Gastrocnemius medialis (tissue), 4 donors: ENCODE measurements around the gene SPAG8. TPM values are rescaled to one million over a fixed set of nuclear protein-coding genes. Genes with fewer than 3 reads are reported as not detected.

Source experiments
- ATAC-seq, 2 donors: fragments of 150-250 bp; one replicate each; pipeline ENCODE4 v1.9.1; 2016
- DNase-seq, 2 donors: peaks; one replicate each; pipeline ENCODE4 v3.0.0-alpha.2; 2019
- H3K27ac ChIP-seq, 4 donors: fragments of 200-600 bp; sonication (generic); 1 replicate in 1 of 4; 2 replicates in 3 of 4; pipeline ENCODE4 v1.5.1; 2016 to 2018; ENCODE audit warnings: mild to moderate bottlenecking in 2 of 4, moderate library complexity in 1 of 4
- H3K27me3 ChIP-seq, 3 donors: fragments of 200-600 bp; sonication (generic) in 2 of 3; 1 replicate in 1 of 3; 2 replicates in 2 of 3; pipeline versions ENCODE4 v1.5.1 to v1.6.0; 2016 to 2019; ENCODE audit warnings: mild to moderate bottlenecking in 1 of 3, moderate library complexity in 1 of 3
- H3K36me3 ChIP-seq, 2 donors: fragments of 200-600 bp; sonication (generic) in 1 of 2; one replicate each; pipeline ENCODE4 v1.5.1; 2017 to 2018
- H3K4me1 ChIP-seq, 2 donors: fragments of 200-600 bp; sonication (generic) in 1 of 2; one replicate each; pipeline ENCODE4 v1.5.1; 2016 to 2017; ENCODE audit warnings: mild to moderate bottlenecking in 2 of 2
- H3K4me3 ChIP-seq, 4 donors: fragments of 200-600 bp; sonication (generic) in 3 of 4; 1 replicate in 1 of 4; 2 replicates in 3 of 4; pipeline ENCODE4 v1.5.1; 2016 to 2019; ENCODE audit warnings: mild to moderate bottlenecking in 2 of 4
- H3K9me3 ChIP-seq, 3 donors: fragments of 200-600 bp; sonication (generic) in 2 of 3; 1 replicate in 1 of 3; 2 replicates in 2 of 3; pipeline ENCODE4 v1.5.1; 2016 to 2019
- POLR2A ChIP-seq, 2 donors: fragments of 450-650 bp; IDR thresholded peaks; one replicate each; pipeline ENCODE4 v1.6.1; 2017; ENCODE audit warnings: antibody characterized with exemption in 2 of 2, mild to moderate bottlenecking in 2 of 2, moderate library complexity in 2 of 2
- in situ Hi-C, 4 donors: fragments of 200-750 bp; cut with MboI; loops; one replicate each; pipeline versions ENCODE4 v1.15.0 to v1.8.0; 2017; ENCODE audit warnings: low sequenced_read_pairs in 4 of 4
- intact Hi-C: fragments of 100-400 bp; cut with DNase I; formaldehyde crosslinking; loops from one replicate; pipeline ENCODE4 v1.15.1; 2023; ENCODE audit warnings: low total_unique reads
- total RNA-seq, 4 donors: library from RNA; depleted of rRNA; stranded (reverse); fragments of >200 nt; gene quantifications; one replicate each; pipeline versions ENCODE4 v1.1.0 to v1.2.3, GENCODE V29; 2016
- TF ChIP-seq, protein P1 (sequence below), 5 experiments: fragments of 450-650 bp in 3 of 5; fragments of 200-600 bp in 2 of 5; sonication (generic) in 2 of 5; IDR thresholded peaks in 4 of 5; conservative IDR thresholded peaks in 1 of 5; 1 replicate in 4 of 5; 2 replicates in 1 of 5; pipeline ENCODE4 v1.5.1; 2016 to 2019; ENCODE audit warnings: antibody characterized with exemption in 5 of 5, mild to moderate bottlenecking in 3 of 5, moderate library complexity in 3 of 5

SPAG8 gene
- total RNA-seq, 4 donors from 2014 or later: 0.53 to 0.61 TPM; not detected in 2

DNA sequence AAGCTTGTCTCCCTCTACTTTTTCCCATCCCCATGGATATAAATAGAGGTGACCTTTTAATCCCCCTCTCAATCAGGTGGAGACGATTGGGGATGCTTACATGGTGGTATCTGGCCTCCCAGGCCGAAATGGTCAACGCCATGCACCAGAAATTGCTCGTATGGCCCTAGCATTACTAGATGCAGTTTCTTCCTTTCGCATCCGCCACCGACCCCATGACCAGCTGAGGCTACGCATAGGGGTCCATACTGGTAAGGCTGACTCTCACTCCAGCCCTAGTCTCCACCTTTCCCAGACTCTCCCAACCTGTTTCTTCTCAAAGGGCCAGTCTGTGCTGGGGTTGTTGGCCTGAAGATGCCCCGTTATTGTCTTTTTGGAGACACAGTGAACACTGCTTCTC lies 3.6 kb downstream of the SPAG8 start:
- Histone ChIP-seq H3K9me3 (no peaks in the 10 kb centered on the region), H3K4me3 (no peak overlapping the region), H3K36me3 (peaks cover 0 to 46% of the 10 kb centered on the region in 2 donors), H3K27ac (no peak overlapping the region), H3K27me3 (no peaks in the 10 kb centered on the region), H3K4me1 (peaks cover 20 to 23% of the 10 kb centered on the region in 2 donors)
- no peak for DNase-seq
- in situ Hi-C loops (no loop called here), intact Hi-C loops (no loop called here)
- no peak for TF ChIP-seq POLR2A (IDR thresholded peaks at IDR 0.05)
- TF ChIP-seq, protein P1, sequence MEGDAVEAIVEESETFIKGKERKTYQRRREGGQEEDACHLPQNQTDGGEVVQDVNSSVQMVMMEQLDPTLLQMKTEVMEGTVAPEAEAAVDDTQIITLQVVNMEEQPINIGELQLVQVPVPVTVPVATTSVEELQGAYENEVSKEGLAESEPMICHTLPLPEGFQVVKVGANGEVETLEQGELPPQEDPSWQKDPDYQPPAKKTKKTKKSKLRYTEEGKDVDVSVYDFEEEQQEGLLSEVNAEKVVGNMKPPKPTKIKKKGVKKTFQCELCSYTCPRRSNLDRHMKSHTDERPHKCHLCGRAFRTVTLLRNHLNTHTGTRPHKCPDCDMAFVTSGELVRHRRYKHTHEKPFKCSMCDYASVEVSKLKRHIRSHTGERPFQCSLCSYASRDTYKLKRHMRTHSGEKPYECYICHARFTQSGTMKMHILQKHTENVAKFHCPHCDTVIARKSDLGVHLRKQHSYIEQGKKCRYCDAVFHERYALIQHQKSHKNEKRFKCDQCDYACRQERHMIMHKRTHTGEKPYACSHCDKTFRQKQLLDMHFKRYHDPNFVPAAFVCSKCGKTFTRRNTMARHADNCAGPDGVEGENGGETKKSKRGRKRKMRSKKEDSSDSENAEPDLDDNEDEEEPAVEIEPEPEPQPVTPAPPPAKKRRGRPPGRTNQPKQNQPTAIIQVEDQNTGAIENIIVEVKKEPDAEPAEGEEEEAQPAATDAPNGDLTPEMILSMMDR (IDR thresholded peaks at IDR 0.05 in 4 of 5, conservative IDR thresholded peaks at IDR 0.05 in 1 of 5): no peak
- ATAC-seq: no peak

DNA sequence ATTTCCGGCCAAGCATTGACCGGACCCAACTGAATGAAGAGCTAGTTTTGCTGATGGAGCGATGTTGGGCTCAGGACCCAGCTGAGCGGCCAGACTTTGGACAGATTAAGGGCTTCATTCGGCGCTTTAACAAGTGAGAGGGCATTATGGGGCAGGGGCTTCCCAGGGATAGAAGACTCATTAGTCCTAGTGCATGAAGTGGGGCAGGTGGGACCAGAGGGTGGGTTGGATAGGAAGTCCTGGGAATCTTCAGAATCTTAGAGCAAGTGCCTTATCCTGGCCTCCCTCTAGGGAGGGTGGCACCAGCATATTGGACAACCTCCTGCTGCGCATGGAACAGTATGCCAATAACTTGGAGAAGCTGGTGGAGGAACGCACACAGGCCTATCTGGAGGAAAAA lies 6.0 kb downstream of the SPAG8 start:
- H3K36me3 ChIP-seq: peaks cover 0 to 52% of the 10 kb centered on the region in 2 donors
- TF ChIP-seq, protein P1 (IDR thresholded peaks at IDR 0.05 in 4 of 5, conservative IDR thresholded peaks at IDR 0.05 in 1 of 5): no peak
- no peak for TF ChIP-seq POLR2A (IDR thresholded peaks at IDR 0.05)

DNA sequence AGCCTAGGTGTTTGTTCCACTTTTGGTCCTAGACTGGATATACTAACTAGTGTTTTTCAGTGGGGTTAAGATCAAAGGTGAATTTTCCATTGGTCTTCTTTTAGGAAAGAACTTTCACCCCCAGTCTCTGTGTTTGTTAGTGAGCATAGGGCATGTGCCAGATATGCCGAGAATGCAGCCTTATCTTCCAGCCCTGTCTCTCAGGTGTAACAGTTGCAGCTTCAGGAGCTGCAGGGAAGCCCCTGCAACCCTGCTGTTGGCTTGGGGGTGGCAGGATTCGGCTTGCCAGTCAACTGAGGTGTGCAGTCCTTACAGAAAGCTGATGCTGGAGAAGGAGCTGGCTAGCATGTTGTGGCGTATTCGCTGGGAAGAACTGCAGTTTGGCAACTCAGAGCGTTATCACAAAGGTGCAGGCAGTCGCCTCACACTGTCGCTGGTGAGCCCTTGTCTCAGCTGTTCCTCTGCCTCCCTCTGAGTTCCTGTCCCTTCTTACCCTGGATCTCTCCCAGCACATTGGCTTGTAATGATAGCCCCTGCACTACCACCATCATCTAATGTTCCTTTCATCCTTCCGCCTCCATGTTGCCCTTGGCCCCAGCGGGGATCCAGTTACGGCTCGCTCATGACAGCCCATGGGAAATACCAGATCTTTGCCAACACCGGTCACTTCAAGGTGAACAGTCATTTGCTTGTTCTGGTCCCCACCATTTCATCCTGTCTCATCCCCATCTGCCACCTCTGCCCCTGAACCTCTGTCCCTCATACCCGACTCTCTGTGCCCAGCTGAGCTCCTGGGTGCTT lies 10.5 kb downstream of the SPAG8 start:
- DNase-seq (no peak), ATAC-seq (peak; percentile 41 to 47)
- H3K36me3 ChIP-seq: peaks cover 0 to 32% of the 10 kb centered on the region in 2 donors
- intact Hi-C loops (no loop called here), in situ Hi-C loops (no loop called here)
- peaks cover 0 to 5% of the 10 kb centered on the region in 2 donors for H3K4me1 ChIP-seq
- TF ChIP-seq, protein P1 (IDR thresholded peaks at IDR 0.05 in 4 of 5, conservative IDR thresholded peaks at IDR 0.05 in 1 of 5): no peak
- no peak for TF ChIP-seq POLR2A (IDR thresholded peaks at IDR 0.05)
- no peak overlapping the region for H3K4me3 ChIP-seq
- no peaks in the 10 kb centered on the region for H3K9me3 ChIP-seq
- H3K27ac ChIP-seq: peak overlapping the region in 1 of 4 donors; percentile 18
- no peaks in the 10 kb centered on the region for H3K27me3 ChIP-seq

More for the DNA sequence above, 6.0 kb downstream of the SPAG8 start:
- H3K4me3 ChIP-seq: no peak overlapping the region
- H3K27ac ChIP-seq: no peak overlapping the region
- in situ Hi-C loops (no loop called here), intact Hi-C loops (no loop called here)
- peaks cover 4 to 7% of the 10 kb centered on the region in 2 donors for H3K4me1 ChIP-seq
- ATAC-seq (no peak), DNase-seq (no peak)
- no peaks in the 10 kb centered on the region for H3K27me3 ChIP-seq
- H3K9me3 ChIP-seq: no peaks in the 10 kb centered on the region

DNA sequence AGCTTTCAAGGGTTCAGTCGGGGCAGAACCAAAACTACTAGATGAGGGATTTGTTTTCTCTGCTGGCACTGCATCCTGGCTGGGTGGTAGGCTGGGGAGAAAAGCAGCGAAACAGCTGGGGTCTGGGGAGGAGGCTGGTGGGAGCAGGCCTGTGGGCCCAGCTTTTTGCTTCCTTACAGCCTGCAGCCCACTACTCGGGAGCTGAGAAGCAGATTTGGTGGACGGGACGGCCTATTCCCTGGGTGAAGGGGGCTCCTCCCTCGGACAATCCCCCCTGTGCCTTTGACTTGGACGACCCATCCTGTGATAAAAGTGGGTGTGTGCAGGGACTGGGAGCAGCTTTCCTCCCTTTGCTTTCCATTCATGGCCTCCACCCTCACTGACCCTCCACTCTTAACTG lies 11.5 kb downstream of the SPAG8 start:
- intact Hi-C loops: no loop called here
- TF ChIP-seq POLR2A (IDR thresholded peaks at IDR 0.05): no peak
- TF ChIP-seq, protein P1 (IDR thresholded peaks at IDR 0.05 in 4 of 5, conservative IDR thresholded peaks at IDR 0.05 in 1 of 5): no peak
- H3K4me3 ChIP-seq: no peak overlapping the region
- in situ Hi-C loops: no loop called here
- peaks cover 0 to 22% of the 10 kb centered on the region in 2 donors for H3K36me3 ChIP-seq
- no peaks in the 10 kb centered on the region for H3K27me3 ChIP-seq
- DNase-seq (no peak), ATAC-seq (no peak)
- H3K9me3 ChIP-seq: no peaks in the 10 kb centered on the region
- H3K4me1 ChIP-seq: peaks cover 0 to 5% of the 10 kb centered on the region in 2 donors
- no peak overlapping the region for H3K27ac ChIP-seq
